Measurements from ENCODE around the gene CFAP77. TPM values are rescaled to one million over a fixed set of nuclear protein-coding genes. Genes with fewer than 3 reads are reported as not detected.

Gene CFAP77
- total RNA-seq, 2 experiments from 2014 or later = not detected

DNA sequence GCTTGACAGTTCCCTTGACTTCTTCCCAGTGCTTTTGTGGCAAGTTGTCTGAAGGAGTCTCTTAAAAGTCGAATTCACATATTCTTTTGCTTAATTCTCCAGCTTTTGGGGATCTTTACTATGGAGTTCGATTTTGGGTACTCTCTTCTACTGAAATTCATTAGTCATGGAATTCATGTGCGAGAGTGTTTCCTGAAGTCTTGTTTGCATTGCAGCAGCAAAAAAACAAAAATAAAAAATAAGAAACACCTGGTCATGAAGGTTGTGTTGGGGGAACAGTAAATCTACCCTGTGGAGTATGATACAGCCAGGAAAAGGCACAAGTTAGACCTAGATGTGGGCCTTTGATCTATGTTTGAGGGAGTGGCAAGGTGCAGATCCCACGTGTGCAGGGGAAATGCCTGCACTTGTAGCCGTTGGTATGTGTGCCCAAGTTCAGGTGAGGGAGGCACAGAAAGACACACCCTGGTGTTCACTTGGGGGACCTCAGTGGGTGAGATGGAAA lies 55.2 kb downstream of the CFAP77 start:
- Histone ChIP-seq H3K4me1 (ENCODE audit: insufficient read depth, low read length) (no peaks in the 10 kb centered on the region), H3K9me3 (ENCODE audit: control insufficient read depth in 1 of 2, insufficient read depth in 1 of 2, low read length in 2 of 2) (peaks cover 0 to 5% of the 10 kb centered on the region in 2 experiments), H3K27ac (ENCODE audit: low read depth in 1 of 2, low read length in 2 of 2) (no peak overlapping the region), H3K4me3 (ENCODE audit: low read length) (no peak overlapping the region), H3K36me3 (ENCODE audit: insufficient read depth, low read length) (no peaks in the 10 kb centered on the region), H3K27me3 (ENCODE audit: control insufficient read depth in 1 of 2, insufficient read depth in 2 of 2, low read length in 2 of 2) (peaks cover 0 to 3% of the 10 kb centered on the region in 2 experiments)
- ChIA-PET POLR2A (no interaction called here), CTCF (no interaction called here)
- no peaks in the 10 kb centered on the region for H3K9me3 Mint-ChIP-seq
- TF ChIP-seq, protein P1, sequence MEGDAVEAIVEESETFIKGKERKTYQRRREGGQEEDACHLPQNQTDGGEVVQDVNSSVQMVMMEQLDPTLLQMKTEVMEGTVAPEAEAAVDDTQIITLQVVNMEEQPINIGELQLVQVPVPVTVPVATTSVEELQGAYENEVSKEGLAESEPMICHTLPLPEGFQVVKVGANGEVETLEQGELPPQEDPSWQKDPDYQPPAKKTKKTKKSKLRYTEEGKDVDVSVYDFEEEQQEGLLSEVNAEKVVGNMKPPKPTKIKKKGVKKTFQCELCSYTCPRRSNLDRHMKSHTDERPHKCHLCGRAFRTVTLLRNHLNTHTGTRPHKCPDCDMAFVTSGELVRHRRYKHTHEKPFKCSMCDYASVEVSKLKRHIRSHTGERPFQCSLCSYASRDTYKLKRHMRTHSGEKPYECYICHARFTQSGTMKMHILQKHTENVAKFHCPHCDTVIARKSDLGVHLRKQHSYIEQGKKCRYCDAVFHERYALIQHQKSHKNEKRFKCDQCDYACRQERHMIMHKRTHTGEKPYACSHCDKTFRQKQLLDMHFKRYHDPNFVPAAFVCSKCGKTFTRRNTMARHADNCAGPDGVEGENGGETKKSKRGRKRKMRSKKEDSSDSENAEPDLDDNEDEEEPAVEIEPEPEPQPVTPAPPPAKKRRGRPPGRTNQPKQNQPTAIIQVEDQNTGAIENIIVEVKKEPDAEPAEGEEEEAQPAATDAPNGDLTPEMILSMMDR (IDR thresholded peaks at IDR 0.05) = no peak
- DNase-seq (no peak), ATAC-seq (ENCODE audit: poor library complexity) (no peak)
- no peaks in the 10 kb centered on the region for H3K36me3 Mint-ChIP-seq (ENCODE audit: low read depth)
- peaks cover 5% of the 10 kb centered on the region for H3K27me3 Mint-ChIP-seq
- intact Hi-C loops (cut with DNase I, micrococcal nuclease) = no loop called here
- H3K4me1 Mint-ChIP-seq (ENCODE audit: low read depth) = no peaks in the 10 kb centered on the region
- no peak overlapping the region for H3K27ac Mint-ChIP-seq
- H3K4me3 Mint-ChIP-seq = no peak overlapping the region

DNA sequence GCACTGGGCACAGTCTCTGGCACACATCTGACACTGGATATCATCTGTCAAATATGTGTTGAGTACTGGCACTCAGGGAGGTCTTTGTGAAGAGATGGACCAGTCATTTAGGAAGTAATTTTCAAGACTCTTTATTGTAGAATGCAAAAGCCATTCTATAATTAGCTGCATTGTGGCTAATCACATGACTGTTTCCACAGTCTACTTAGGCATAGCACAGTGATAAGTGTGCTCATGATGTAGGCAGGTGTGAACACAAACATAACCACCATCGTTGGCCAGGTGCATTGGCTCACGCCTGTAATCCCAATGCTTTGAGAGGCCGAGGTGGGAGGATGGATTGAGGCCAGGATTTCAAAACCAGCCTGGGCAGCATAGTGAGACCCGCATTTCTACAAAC lies 62.2 kb downstream of the CFAP77 start:
- Mint-ChIP-seq H3K27ac (no peak overlapping the region), H3K27me3 (peaks cover 7% of the 10 kb centered on the region), H3K9me3 (no peaks in the 10 kb centered on the region), H3K4me3 (no peak overlapping the region), H3K36me3 (ENCODE audit: low read depth) (no peaks in the 10 kb centered on the region), H3K4me1 (ENCODE audit: low read depth) (no peaks in the 10 kb centered on the region)
- TF ChIP-seq, protein P1 (IDR thresholded peaks at IDR 0.05) = no peak
- H3K36me3 ChIP-seq (ENCODE audit: insufficient read depth, low read length) = no peaks in the 10 kb centered on the region
- ATAC-seq (ENCODE audit: poor library complexity) = no peak
- intact Hi-C loops (cut with DNase I, micrococcal nuclease) = no loop called here
- H3K9me3 ChIP-seq (ENCODE audit: control insufficient read depth in 1 of 2, insufficient read depth in 1 of 2, low read length in 2 of 2) = peaks cover 0 to 5% of the 10 kb centered on the region in 2 experiments
- no peak overlapping the region for H3K27ac ChIP-seq (ENCODE audit: low read depth in 1 of 2, low read length in 2 of 2)
- peaks cover 0 to 3% of the 10 kb centered on the region in 2 experiments for H3K27me3 ChIP-seq (ENCODE audit: control insufficient read depth in 1 of 2, insufficient read depth in 2 of 2, low read length in 2 of 2)
- POLR2A ChIA-PET = no interaction called here
- CTCF ChIA-PET = no interaction called here
- no peak overlapping the region for H3K4me3 ChIP-seq (ENCODE audit: low read length)
- H3K4me1 ChIP-seq (ENCODE audit: insufficient read depth, low read length) = no peaks in the 10 kb centered on the region
- no peak for DNase-seq

DNA sequence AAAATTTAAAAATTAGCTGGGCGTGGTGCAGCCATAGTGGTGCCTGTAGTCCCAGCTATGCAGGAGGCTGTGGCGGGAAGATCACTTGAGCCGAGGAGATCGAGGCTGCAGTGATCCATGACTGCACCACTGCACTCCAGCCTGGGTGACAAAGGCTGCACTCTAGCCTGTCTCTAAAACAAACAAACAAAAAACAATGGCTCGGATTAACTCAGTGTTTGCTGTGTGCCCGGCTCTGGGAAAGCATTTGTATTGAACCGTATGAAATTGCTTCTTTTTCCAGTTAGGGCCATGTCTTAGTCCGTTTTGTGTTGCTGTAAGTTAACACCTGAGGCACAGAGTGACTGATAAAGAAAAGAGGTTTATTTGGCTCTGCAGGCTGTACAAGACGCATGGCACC lies 62.6 kb downstream of the CFAP77 start:
- intact Hi-C loops (cut with DNase I, micrococcal nuclease) = no loop called here
- TF ChIP-seq, protein P1 (IDR thresholded peaks at IDR 0.05) = no peak
- no peaks in the 10 kb centered on the region for H3K36me3 Mint-ChIP-seq (ENCODE audit: low read depth)

More for the DNA sequence above, 62.6 kb downstream of the CFAP77 start:
- Histone ChIP-seq H3K4me3 (ENCODE audit: low read length) (no peak overlapping the region), H3K9me3 (ENCODE audit: control insufficient read depth in 1 of 2, insufficient read depth in 1 of 2, low read length in 2 of 2) (peaks cover 0 to 5% of the 10 kb centered on the region in 2 experiments), H3K4me1 (ENCODE audit: insufficient read depth, low read length) (no peaks in the 10 kb centered on the region), H3K27ac (ENCODE audit: low read depth in 1 of 2, low read length in 2 of 2) (no peak overlapping the region), H3K36me3 (ENCODE audit: insufficient read depth, low read length) (no peaks in the 10 kb centered on the region), H3K27me3 (ENCODE audit: control insufficient read depth in 1 of 2, insufficient read depth in 2 of 2, low read length in 2 of 2) (peaks cover 0 to 3% of the 10 kb centered on the region in 2 experiments)
- ChIA-PET POLR2A (no interaction called here), CTCF (no interaction called here)
- no peaks in the 10 kb centered on the region for H3K4me1 Mint-ChIP-seq (ENCODE audit: low read depth)
- ATAC-seq (ENCODE audit: poor library complexity) (no peak), DNase-seq (no peak)
- H3K27ac Mint-ChIP-seq = no peak overlapping the region
- no peaks in the 10 kb centered on the region for H3K9me3 Mint-ChIP-seq
- no peak overlapping the region for H3K4me3 Mint-ChIP-seq
- peaks cover 4% of the 10 kb centered on the region for H3K27me3 Mint-ChIP-seq
